A549 (cell line): ENCODE results near the gene USP22.

Experiments
- CBX2 ChIP-seq: fragments of 200-600 bp; sonication (generic); IDR thresholded peaks from 2 replicates; pipeline ENCODE4 v1.6.1; 2016; ENCODE audit warnings: low read depth, mild to moderate bottlenecking, borderline replicate concordance
- CBX8 ChIP-seq: fragments of 200-600 bp; sonication (generic); IDR thresholded peaks from 2 replicates; pipeline ENCODE4 v1.6.1; 2016
- CHD2 ChIP-seq: fragments of 150-350 bp; IDR thresholded peaks from 2 replicates; pipeline ENCODE4 v1.6.1; 2014; ENCODE audit warnings: low read length; ENCODE audit not compliant: partially characterized antibody
- EP300 ChIP-seq, 2 experiments: fragments of >200 bp; sonication (Bioruptor Twin); formaldehyde crosslinking; IDR thresholded peaks; 2 replicates in 1 of 2; 3 replicates in 1 of 2; pipeline ENCODE4 v1.6.1; 2016 to 2017
- FOSL2 ChIP-seq, 2 experiments: fragments of 450-650 bp in 1 of 2; fragments of >200 bp in 1 of 2; sonication (Bioruptor Twin) in 1 of 2; formaldehyde crosslinking; IDR thresholded peaks; 2 replicates each; pipeline versions ENCODE4 v1.5.0 to v1.6.1; 2016 to 2020; ENCODE audit warnings: mild to moderate bottlenecking in 1 of 2, moderate library complexity in 1 of 2
- HMGXB4 ChIP-seq: fragments of 250-450 bp; sonication (Bioruptor Pico); IDR thresholded peaks from 2 replicates; pipeline ENCODE4 v1.5.0; 2021; ENCODE audit warnings: mild to moderate bottlenecking, moderate library complexity, borderline replicate concordance
- KDM5A ChIP-seq: fragments of 200-600 bp; sonication (generic); IDR thresholded peaks from 2 replicates; pipeline ENCODE4 v1.6.1; 2016; ENCODE audit warnings: antibody characterized with exemption, mild to moderate bottlenecking
- MAFK ChIP-seq: fragments of 450-650 bp; IDR thresholded peaks from 2 replicates; pipeline ENCODE4 v1.6.1; 2014; ENCODE audit not compliant: partially characterized antibody
- MAX ChIP-seq: IDR thresholded peaks from 2 replicates; pipeline ENCODE4 v1.6.1; 2012
- POLR2A ChIP-seq: IDR thresholded peaks from 2 replicates; pipeline ENCODE4 v1.6.1; 2012; ENCODE audit warnings: mild to moderate bottlenecking, low read length
- POLR2AphosphoS2 ChIP-seq: conservative IDR thresholded peaks from 2 replicates; pipeline ENCODE4 v1.6.1; 2012; ENCODE audit warnings: low read length, improper control_type of control experiment, inconsistent platforms
- RAD21 ChIP-seq, 2 experiments: fragments of >200 bp in 1 of 2; sonication (Bioruptor Twin) in 1 of 2; formaldehyde crosslinking in 1 of 2; IDR thresholded peaks in 1 of 2; conservative IDR thresholded peaks in 1 of 2; 2 replicates in 1 of 2; 3 replicates in 1 of 2; pipeline ENCODE4 v1.6.1; 2012 to 2018; ENCODE audit warnings: inconsistent platforms in 1 of 2
- TF ChIP-seq, protein P1 (sequence below): fragments of >200 bp; sonication (Bioruptor Twin); formaldehyde crosslinking; IDR thresholded peaks from 3 replicates; pipeline ENCODE4 v1.5.1; 2016
- TF ChIP-seq, protein P2 (sequence below): fragments of 450-650 bp; IDR thresholded peaks from 2 replicates; pipeline ENCODE4 v1.6.1; 2014; ENCODE audit warnings: antibody characterized with exemption

DNA sequence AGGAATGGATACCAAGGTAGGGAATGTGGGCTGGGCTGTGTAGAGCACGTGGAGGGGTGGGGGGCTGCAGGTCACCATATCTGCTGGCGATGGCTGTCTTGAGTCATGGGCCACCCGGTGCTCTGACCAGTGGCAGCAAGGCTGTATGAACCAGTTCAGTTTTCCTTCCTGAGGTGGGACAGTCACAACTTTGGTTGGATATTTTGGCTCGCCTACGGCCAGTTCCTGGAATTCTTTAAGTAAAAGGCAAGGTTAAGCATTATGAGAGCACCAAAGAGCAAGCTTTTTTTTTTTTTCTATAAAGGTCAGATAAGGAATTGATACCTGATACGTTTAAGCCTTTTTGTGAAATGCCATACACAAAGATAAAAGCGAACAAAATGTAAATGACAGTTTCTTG lies 81.9 kb downstream of the USP22 start:
- TF ChIP-seq HMGXB4 (CRISPR knock-in tag) (no peak), POLR2A (no peak), FOSL2 (IDR thresholded peaks at IDR 0.05) (no peak), FOSL2 (CRISPR knock-in tag; IDR thresholded peaks at IDR 0.05) (no peak), KDM5A (no peak), CBX8 (no peak), CHD2 (no peak), EP300 (IDR thresholded peaks at IDR 0.05) (no peak), CBX2 (no peak), MAX (no peak), RAD21 (conservative IDR thresholded peaks at IDR 0.05 in 1 of 2, IDR thresholded peaks at IDR 0.05 in 1 of 2) (no peak), POLR2AphosphoS2 (no peak), MAFK (no peak)
- TF ChIP-seq, protein P1, sequence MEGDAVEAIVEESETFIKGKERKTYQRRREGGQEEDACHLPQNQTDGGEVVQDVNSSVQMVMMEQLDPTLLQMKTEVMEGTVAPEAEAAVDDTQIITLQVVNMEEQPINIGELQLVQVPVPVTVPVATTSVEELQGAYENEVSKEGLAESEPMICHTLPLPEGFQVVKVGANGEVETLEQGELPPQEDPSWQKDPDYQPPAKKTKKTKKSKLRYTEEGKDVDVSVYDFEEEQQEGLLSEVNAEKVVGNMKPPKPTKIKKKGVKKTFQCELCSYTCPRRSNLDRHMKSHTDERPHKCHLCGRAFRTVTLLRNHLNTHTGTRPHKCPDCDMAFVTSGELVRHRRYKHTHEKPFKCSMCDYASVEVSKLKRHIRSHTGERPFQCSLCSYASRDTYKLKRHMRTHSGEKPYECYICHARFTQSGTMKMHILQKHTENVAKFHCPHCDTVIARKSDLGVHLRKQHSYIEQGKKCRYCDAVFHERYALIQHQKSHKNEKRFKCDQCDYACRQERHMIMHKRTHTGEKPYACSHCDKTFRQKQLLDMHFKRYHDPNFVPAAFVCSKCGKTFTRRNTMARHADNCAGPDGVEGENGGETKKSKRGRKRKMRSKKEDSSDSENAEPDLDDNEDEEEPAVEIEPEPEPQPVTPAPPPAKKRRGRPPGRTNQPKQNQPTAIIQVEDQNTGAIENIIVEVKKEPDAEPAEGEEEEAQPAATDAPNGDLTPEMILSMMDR = no peak
- TF ChIP-seq, protein P2, sequence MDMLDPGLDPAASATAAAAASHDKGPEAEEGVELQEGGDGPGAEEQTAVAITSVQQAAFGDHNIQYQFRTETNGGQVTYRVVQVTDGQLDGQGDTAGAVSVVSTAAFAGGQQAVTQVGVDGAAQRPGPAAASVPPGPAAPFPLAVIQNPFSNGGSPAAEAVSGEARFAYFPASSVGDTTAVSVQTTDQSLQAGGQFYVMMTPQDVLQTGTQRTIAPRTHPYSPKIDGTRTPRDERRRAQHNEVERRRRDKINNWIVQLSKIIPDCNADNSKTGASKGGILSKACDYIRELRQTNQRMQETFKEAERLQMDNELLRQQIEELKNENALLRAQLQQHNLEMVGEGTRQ = no peak
